ENCODE results near the gene RBMS3.
A peak's percentile ranks its signal among the peaks of the same experiment; 100 is the strongest.
"Not testable (repeated sequence)": the region's sequence is repeated elsewhere in the genome, so short reads cannot be mapped to it uniquely, and the experiment has no call there.

The RBMS3 gene

GRCh38 chr3:29312395-29312794 is 31.5 kb downstream of the RBMS3 start:
- DNase-seq (ENCODE audit: low read depth) = no peak

DNA sequence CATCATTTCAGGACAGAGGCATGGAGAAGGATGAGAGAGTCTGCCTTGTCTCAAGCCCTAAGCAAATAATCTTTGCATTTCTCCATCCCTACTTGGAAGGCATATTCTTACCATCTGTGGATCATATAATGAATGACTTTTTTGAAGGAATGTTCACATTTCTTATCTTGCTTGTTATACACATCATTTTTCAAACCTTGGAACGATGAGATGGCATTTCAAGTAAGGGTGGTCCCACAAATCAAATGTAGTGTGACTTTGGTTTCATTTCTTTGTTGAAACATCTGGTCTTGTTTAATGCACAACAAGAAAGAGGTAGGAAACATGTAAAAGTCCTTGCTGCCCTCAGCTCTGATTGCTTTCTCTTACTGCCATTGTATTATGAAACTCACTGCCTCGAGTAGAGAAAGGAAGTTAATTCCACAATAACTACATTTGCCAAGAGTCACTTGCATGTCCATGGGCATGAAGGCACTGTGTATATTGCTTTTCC is 32.1 kb downstream of the RBMS3 start:
- no peak for DNase-seq (ENCODE audit: low read depth)

DNA sequence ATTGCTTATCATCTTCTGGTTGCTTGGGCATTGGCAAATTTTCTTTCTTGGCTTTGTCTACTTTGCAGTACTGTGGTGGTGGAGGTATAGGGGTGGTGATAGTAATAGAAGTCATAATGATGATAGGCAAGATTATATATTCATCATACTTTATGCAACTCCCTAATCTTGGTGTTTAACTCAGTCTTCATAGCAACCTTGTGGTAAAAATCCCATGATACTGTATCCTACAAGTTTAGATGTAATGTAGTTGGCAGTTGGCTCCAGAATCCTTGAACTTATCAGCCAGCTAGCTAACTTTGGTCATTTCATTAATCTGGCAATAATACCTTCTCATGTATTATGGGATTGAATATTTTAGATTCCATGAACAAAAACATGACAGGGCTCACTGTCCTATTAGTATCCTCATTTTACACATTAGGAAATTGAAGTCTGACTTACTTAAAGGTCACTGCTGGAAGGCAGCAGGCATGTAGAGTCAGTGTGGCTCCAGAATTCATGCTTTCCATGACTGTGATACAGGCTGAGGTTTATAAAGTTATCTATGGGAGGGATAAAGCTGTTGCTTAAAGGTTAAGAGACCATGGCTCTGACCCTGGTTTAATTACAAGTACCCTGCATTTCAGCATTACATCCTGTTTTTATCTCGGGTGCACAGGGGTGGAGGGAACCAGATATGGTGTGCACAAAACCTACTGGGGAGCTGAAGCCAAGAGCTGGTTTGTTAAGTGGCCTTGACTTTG is 33.3 kb downstream of the RBMS3 start:
- no peak for DNase-seq (ENCODE audit: low read depth)

- no peak for DNase-seq (ENCODE audit: low read depth)
Observed at GRCh38 chr3:29314727-29315088, 33.8 kb downstream of the RBMS3 start.

GRCh38 chr3:29317659-29318173 is 36.8 kb downstream of the RBMS3 start:
- DNase-seq (ENCODE audit: low read depth) = no peak

GRCh38 chr3:29318251-29318650 is 37.4 kb downstream of the RBMS3 start:
- no peak for DNase-seq (ENCODE audit: low read depth)

GRCh38 chr3:29319262-29319661 is 38.4 kb downstream of the RBMS3 start:
- no peak for DNase-seq (ENCODE audit: low read depth)

DNA sequence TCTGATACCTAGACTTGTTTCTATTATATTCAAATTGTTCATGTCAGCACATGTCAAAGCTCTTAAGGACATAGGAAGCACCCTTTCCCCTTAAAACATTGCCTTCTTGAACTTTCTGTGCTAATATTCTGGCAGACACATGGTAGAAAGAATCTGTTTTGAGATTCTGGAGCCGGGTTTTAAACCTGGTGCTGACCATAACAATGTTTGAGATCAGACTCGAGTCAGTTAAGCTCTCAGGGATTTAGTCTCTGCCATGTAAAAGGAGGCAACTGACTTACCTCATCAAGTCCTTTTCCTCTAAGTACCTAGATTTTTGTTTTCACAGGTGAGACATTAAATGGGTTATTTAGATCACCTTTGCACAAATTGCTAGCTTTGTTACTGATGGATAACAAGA is 38.9 kb downstream of the RBMS3 start:
- peak; percentile 45 for DNase-seq (ENCODE audit: low read depth)

DNA sequence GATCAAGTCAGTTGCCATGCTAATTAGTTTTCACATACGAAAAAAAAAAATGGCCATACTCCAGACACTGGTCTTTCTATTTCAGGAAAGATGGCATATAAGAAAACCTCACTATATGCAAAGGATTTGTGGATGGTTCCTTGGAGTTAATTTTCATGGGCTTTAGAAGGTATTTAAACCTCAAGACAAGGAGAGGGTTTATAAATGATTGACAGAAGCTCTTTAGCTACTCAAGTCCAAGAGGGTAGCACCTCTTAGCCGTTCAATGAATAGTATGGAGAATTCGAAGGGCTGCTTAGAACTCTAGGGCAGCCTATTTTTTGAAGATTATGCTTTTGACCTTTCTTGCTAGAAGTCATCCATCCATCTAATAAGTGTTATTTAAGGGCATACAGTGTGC is 41.7 kb downstream of the RBMS3 start:
- DNase-seq (ENCODE audit: low read depth) = no peak

DNA sequence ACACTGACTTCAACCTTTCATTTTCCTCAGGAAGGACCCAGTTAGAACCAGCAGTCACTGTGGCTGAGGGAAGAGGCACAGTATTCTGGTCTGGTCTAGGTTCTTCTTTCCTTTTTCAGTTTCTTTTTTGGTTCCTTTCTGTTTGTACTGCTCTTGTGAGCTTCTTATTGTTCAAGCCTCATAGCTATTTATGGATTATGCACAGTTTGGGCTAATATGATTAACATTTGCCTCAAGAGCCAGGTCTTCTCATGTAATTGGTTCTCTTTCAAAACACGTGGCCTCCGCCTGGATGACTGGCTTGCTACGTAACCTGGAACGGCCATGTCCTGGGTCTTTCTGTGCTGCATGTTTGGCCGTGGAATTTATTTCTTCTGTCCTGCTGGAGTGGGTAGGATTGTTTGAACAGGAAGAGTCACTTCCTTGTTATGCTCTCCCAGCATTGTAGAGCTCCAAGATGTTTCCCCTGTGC is 43.3 kb downstream of the RBMS3 start:
- DNase-seq (ENCODE audit: low read depth) = peak; percentile 89

GRCh38 chr3:29326540-29326939 is 45.7 kb downstream of the RBMS3 start:
- not testable (repeated sequence) for DNase-seq (ENCODE audit: low read depth)

DNA sequence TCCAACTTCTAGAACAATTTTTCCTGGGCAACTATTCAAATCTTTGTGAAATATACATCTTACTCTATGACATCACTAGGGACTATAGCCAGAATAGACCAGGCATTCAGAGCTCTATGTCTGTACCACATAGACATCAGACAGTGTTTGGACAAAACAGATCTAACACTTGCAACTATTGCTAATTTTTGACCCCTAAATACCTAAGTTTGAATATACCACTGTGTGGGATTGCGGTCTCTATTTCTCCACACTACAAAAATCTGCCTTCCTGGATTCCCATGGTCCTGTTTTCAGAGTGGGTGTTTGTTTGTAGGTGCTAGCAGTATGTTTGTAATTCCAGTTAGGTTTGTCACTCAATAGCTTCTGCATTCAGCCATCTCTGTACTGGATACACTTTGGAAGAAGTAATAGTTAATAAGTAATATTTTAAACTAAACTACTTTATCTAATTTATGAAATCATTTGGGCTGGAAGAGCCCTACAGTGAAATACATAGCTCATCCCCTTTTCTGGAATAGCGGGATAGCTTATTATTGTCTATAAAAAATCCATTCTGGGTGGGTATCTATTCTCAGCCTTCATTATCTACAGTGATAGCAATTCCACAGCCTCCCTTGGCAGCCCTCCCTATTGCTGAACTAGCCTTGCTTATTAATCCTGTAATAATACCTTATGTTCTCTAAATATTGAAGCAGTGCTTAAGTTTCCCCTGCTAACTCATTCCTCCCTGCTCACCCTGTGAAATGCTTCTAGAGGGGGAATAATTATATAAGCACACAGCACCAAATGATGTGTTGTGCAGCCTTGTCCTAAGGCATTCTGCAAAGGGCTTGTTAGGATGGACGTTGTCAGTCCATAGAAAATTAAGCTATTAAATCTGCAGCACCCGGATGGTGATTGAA is 49.4 kb downstream of the RBMS3 start:
- peak; percentile 48 for DNase-seq (ENCODE audit: low read depth)

GRCh38 chr3:29331035-29331434 is 50.2 kb downstream of the RBMS3 start:
- no peak for DNase-seq (ENCODE audit: low read depth)

GRCh38 chr3:29331456-29332194 is 50.8 kb downstream of the RBMS3 start:
- DNase-seq (ENCODE audit: low read depth) = peak; percentile 26

- DNase-seq (ENCODE audit: low read depth) = peak; percentile 28
Observed at GRCh38 chr3:29332195-29332637, 51.3 kb downstream of the RBMS3 start.

DNA sequence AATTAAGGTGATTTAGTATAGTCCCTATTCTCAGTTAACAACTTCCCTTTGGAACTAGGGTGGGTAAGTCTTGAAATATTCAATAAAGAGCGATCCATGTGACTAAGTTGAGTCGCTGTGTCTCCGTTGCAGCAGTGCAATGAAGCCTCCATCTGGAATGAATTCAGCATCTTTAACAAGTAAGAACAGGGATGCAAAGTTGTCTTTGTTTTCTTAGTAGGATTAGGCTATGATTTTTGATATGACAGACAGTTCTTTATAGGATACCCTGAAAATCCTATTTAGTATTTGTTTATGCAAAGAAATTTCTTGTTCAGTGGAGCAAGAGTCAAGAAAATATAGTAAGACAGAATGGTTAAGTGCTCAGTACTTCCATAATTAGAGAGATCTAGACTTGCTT is 52.7 kb downstream of the RBMS3 start:
- peak; percentile 36 for DNase-seq (ENCODE audit: low read depth)

- no peak for DNase-seq (ENCODE audit: low read depth)
Observed at GRCh38 chr3:29334706-29335105, 53.8 kb downstream of the RBMS3 start.

GRCh38 chr3:29335438-29335837 is 54.6 kb downstream of the RBMS3 start:
- DNase-seq (ENCODE audit: low read depth) = peak; percentile 99

DNA sequence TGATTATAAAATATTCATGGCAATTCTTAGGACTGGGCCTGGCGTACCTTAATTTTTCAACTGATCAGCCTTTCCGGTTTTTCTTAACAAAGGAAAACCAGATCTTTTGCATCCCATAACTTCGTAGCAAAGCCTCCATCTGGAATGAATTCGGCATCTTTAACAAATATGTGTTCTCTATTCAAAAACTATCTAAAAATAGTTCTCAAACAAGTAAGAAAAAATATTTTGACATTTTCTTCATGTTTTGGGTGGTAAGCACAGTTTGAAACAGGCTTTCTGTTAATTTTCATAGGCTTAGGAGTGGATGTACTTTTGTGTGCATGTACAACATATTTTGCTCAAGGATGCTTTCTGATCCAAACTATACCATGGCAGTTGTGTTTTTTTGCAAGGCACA is 55.1 kb downstream of the RBMS3 start:
- DNase-seq (ENCODE audit: low read depth) = peak; percentile 42

- no peak for DNase-seq (ENCODE audit: low read depth)
Observed at GRCh38 chr3:29337565-29337964, 56.7 kb downstream of the RBMS3 start.

DNA sequence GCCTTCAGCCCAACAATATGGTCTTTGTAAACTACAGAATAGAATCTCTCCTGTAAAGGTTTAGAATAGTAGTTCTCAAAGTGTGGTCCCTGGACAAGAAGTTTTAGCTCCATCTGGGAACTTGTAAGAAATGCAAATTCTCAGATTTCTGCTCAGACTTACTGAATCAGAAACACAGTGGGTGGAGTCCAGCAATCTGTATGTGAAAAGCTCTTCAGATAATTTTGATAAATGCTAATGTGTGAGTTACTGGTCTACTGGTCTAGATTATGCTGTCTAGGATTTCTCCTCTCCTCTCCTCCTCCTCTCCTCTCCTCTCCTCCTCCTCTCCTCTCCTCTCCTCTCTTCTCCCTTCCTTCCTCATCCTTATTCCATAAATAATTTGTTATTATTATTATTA is 57.5 kb downstream of the RBMS3 start:
- peak; percentile 11 for DNase-seq (ENCODE audit: low read depth)
